IPS DF 6.9 (cell line): Measurements from ENCODE around the gene ZNF221.

Source experiments
- DNase-seq: peaks from one replicate; pipeline ENCODE4 v3.0.0-alpha.2; 2013; ENCODE audit warnings: low read depth, low spot score
- H3K27ac ChIP-seq: one replicate; pipeline ENCODE4 v1.5.1; 2013; ENCODE audit warnings: low read length, control low read depth
- H3K27me3 ChIP-seq: 2 replicates; pipeline ENCODE4 v1.6.1; 2013; ENCODE audit warnings: mild to moderate bottlenecking, low read length; ENCODE audit not compliant: control insufficient read depth, insufficient read depth
- H3K36me3 ChIP-seq: 2 replicates; pipeline ENCODE4 v1.6.1; 2013; ENCODE audit warnings: low read length; ENCODE audit not compliant: control insufficient read depth, insufficient read depth
- H3K4me1 ChIP-seq: 2 replicates; pipeline ENCODE4 v1.6.1; 2013; ENCODE audit warnings: low read length; ENCODE audit not compliant: control insufficient read depth, insufficient read depth
- H3K4me3 ChIP-seq: 2 replicates; pipeline ENCODE4 v1.5.1; 2013; ENCODE audit warnings: mild to moderate bottlenecking, low read length
- H3K9me3 ChIP-seq: 2 replicates; pipeline ENCODE4 v1.6.1; 2013; ENCODE audit warnings: low read length, inconsistent platforms; ENCODE audit not compliant: control insufficient read depth, insufficient read depth
- WGBS: extraction: QIAGEN DNeasy Blood & Tissue Kit; methylation state at CpG from one replicate; pipeline ENCODE4 v1.1.7; 2013; ENCODE audit warnings: mixed read lengths, missing lambda C conversion rate; ENCODE audit not compliant: insufficient read length, insufficient coverage; 5-methylcytosine and 5-hydroxymethylcytosine counted together

Gene ZNF221

DNA sequence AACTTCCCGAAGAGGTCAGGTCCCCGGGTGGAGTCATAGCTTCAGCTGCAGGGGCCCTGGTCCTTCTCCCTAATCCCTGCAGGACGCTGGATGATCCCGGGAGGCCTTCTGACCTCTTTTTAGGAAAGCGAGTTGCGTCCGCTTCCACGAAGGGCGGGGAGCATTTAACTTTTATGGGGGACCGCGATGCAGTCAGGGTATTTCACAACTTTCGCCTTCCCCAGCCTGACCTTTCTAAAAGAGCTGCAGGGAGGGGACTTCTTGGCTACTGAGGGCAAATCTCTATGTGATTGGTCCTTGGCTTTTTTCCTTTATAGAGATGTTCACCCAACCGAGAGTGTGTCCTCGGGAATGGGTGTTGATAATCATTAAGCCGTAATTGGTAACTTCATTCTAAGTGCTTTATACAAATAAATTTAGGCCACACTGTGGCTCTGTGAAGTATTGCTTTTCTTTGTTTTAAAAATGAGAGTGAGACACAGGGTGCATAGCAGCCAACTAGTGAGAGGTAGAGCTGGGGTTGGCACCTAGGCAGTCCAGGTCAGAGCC, 52.5 kb downstream of the ZNF221 start:
- no peaks in the 10 kb centered on the region for H3K4me1 ChIP-seq
- no peaks in the 10 kb centered on the region for H3K9me3 ChIP-seq
- H3K27me3 ChIP-seq: no peaks in the 10 kb centered on the region
- H3K4me3 ChIP-seq: peak overlapping the region; percentile 76; the same call in 1 of the 2 replicates
- no CpG with 5 or more reads among the region's 15 CpGs for WGBS
- H3K36me3 ChIP-seq: 0 out of 2 replicates have a peak, but pooled peaks cover 1% of the 10 kb centered on the region
- no peak for DNase-seq
- H3K27ac ChIP-seq: no peak overlapping the region

GRCh38 chr19:44005973-44006372, 54.9 kb downstream of the ZNF221 start:
- Histone ChIP-seq H3K27ac (no peak overlapping the region), H3K4me3 (no peak overlapping the region), H3K9me3 (peaks cover 7% of the 10 kb centered on the region), H3K36me3 (peaks cover 16% of the 10 kb centered on the region; the same call in 1 of the 2 replicates), H3K27me3 (no peaks in the 10 kb centered on the region), H3K4me1 (no peaks in the 10 kb centered on the region)
- DNase-seq: no peak
- WGBS: no CpG with 5 or more reads among the region's 1 CpG

DNA sequence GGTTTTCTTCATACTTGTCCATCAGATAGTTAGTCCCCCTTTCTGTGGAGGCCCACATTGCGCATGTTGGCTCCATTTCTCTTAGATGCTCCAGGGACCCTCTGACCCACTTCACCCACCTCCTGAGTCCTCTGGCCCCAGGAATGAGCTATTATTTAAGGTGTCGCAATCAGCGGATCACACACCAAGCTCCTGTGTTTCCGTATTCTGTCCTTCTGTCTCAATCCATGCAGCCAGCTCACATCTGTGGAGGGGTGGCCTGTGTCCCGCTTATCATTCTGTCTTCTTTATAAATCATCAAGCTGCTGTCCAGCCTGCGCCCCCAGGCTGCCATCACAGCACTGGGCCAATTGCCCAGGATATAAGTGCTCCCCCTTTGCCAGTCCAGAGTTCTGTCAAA, 56.4 kb downstream of the ZNF221 start:
- H3K9me3 ChIP-seq: peaks cover 7% of the 10 kb centered on the region
- no CpG with 5 or more reads among the region's 6 CpGs for WGBS
- no peaks in the 10 kb centered on the region for H3K4me1 ChIP-seq
- H3K4me3 ChIP-seq: no peak overlapping the region
- H3K27me3 ChIP-seq: no peaks in the 10 kb centered on the region
- DNase-seq: no peak
- H3K27ac ChIP-seq: no peak overlapping the region
- peaks cover 17% of the 10 kb centered on the region; the same call in 1 of the 2 replicates for H3K36me3 ChIP-seq

GRCh38 chr19:44010468-44010867, 59.4 kb downstream of the ZNF221 start:
- Histone ChIP-seq H3K27ac (no peak overlapping the region), H3K9me3 (peaks cover 7% of the 10 kb centered on the region), H3K4me1 (no peaks in the 10 kb centered on the region), H3K36me3 (peaks cover 17% of the 10 kb centered on the region; the same call in 1 of the 2 replicates), H3K4me3 (no peak overlapping the region), H3K27me3 (no peaks in the 10 kb centered on the region)
- no peak for DNase-seq
- no CpG with 5 or more reads among the region's 5 CpGs for WGBS
